GM18526 (cell line): ENCODE measurements around the gene DTWD2.

Source experiments
- POLR2A ChIP-seq: IDR thresholded peaks from 3 replicates; pipeline ENCODE4 v1.6.1; 2011; ENCODE audit not compliant: insufficient read length; ENCODE audit errors: extremely low read depth

The DTWD2 gene

DNA sequence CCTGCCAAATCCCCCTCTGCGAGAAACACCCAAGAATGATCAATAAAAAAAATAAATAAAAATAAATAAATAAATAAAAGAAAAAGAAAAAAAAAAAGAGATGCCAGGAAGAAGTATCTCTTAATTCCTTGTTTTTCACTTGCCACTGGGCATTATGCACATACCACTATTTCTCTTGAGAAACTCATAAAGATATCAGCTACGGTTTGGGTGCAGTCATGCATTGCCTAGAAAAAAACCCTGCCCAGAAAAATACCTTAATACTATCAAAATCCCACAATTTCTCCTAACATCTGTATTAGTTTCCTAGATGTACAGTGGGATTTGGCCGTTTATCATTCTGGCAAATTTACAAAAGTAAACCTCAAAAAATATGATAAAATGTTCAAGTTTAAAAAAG is 22.5 kb downstream of the DTWD2 start:
- no peak for TF ChIP-seq POLR2A

- TF ChIP-seq POLR2A, result no peak
Observed at GRCh38 chr5:118963169-118963568, 25.2 kb downstream of the DTWD2 start.

DNA sequence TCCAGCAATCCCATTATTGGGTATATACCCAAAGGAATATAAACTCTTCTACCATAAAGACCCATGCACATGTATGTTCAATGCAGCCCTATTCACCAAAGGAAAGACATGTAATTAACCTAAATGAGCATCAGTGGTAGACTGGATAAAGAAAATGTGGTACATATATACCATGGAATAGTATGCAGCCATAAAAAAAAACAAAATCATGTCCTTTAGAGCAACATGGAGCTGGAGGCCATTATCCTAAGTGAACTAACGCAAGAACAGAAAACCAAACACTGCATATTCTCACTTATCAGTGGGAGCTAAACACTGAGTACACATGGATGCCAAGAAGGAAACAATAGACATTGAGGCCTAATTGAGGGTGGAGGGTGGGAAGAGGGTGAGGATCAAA is 27.8 kb downstream of the DTWD2 start:
- TF ChIP-seq POLR2A, result no peak

DNA sequence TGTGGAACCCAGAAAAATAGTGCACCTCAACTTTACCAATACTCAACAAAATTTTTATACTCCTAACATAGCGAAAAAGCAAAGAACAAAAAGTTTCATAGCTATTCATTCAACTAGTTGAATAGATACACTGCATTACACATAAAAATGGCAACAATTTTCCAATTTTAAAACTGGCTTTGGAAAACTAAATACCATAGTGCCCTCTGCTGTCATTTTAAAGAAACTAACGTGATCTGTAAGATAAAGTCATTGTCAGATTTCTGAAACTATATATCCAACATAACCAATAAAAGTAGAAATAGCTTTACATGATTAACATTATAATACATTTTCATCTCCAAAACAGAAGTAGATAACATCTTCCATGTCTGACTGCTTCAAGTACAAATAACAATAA is 31.6 kb downstream of the DTWD2 start:
- TF ChIP-seq POLR2A, result no peak

- TF ChIP-seq POLR2A, result no peak
Observed at GRCh38 chr5:118953652-118954005, 34.7 kb downstream of the DTWD2 start.

DNA sequence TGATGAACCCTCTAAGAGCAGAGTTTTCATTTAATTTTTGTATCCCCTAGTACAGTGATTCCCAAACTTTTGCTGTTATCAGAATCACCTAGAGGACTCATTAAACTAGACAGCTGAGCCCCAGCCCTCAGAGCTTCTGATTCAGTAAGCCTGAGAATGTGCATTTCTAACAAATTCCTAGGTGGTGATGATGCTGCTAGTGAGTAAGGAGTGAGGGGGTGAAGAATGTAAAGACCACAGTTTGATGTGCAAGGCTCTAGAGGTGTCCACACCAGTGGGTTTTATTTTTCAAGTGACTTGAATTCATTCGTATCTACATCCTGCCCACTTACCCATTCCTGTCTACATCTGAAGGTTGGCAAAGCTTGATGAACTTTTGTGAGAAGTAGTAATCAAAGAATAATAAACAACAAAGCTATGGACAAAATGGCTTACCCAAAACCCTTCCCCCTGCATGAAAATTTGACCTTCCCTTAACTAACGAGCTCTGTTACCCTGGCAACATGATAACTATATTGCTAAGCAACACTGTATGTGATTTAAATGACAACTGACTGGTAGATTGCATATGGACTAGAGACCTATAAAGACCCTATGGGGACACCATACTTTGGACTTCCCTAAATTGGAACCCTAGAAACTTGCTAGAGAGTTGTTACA is 35.2 kb downstream of the DTWD2 start:
- TF ChIP-seq POLR2A, result no peak

DNA sequence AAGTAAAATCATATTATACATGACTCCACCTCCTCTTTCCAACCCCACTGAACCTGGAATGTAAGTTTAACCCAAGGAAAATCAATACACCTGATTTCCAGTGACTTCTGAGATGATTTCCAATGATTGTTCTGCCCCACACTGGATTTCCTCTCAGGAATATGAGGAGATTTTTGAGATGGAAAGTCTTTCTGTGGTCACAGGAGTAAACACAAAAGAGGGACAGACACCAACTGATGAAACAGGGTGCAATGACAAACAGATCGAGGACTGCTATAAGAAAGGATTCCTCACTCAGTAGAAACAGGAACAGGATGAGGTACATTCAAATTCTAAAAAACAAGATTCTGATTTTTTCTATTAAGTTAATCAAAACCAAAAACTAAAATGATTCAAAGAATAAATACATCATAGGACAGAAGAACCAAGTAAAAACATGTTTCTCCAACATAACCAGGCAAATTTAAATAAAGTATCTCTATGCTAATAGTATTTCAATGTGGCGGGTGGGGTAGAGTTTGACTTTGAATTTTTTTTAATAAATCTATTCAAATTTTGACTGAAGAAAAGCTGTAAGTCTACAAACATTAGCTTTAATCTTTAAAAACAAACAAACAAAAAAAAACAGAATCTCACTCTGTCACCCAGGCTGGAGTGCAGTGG is 42.1 kb downstream of the DTWD2 start:
- TF ChIP-seq POLR2A, result no peak

GRCh38 chr5:118937393-118938061 is 50.8 kb downstream of the DTWD2 start:
- no peak for TF ChIP-seq POLR2A

- TF ChIP-seq POLR2A, result no peak
Observed at GRCh38 chr5:118933703-118934102, 54.6 kb downstream of the DTWD2 start.

DNA sequence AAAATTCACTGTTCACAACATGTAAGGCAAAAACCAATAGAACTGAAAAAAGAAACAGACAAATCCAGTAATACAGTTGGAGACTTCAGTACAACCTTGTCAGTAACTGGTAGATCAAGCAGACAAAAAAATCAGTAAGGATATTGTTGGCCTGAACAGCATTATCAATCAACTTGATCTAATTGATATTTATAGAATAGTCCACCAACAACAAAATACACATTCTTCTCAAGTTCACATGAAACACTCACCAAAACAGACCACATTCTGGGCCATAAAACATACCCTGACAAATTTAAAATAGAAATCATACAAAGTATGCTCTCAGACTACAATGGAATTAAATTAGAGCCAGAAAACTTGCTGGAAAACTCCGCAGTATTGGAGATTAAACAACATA is 56.8 kb downstream of the DTWD2 start:
- no peak for TF ChIP-seq POLR2A

DNA sequence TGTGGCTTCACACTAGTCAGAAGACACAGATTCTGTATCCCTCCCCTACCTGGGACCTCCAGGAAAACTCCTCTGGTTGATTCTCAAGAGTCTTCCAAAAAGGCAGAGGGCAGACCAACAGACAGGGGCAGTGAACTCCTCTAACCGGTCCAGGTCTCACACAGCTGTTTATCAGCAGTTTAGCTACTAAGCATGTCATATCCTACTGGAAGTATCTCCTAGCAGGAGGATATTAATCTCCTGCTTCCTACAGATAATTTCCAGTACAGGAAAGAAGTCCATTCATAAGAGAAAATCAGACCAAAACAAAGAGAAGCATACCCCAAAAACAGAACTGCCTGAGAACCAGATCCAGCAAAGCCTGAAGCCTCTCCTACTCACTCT is 64.3 kb downstream of the DTWD2 start:
- TF ChIP-seq POLR2A, result no peak

- no peak for TF ChIP-seq POLR2A
Observed at GRCh38 chr5:118923295-118924005, 64.9 kb downstream of the DTWD2 start.

DNA sequence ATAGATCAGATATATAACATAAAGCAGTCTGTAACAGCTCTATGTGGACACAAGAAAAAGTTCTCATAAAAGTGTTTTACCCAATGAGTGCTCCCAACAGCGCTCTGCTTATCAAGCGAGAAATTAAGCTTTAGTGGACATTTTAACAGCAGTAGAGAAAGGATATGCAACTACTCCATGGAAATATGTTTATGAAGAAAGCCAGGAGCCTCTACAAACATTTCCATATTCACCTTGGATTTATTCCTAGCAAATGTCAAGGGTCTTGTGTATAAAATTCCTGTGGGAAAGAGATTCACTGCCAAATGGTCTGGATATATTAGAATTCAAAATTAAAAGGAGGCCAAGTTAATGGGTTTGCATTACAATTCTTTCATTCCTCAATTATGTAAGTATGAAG is 66.5 kb downstream of the DTWD2 start:
- no peak for TF ChIP-seq POLR2A

- no peak for TF ChIP-seq POLR2A
Observed at GRCh38 chr5:118919016-118919415, 69.3 kb downstream of the DTWD2 start.

- TF ChIP-seq POLR2A, result no peak
Observed at GRCh38 chr5:118918232-118918631, 70.1 kb downstream of the DTWD2 start.

GRCh38 chr5:118906947-118907346 is 81.4 kb downstream of the DTWD2 start:
- no peak for TF ChIP-seq POLR2A
